ENCODE results near the gene EPB41L4A. TPM values are rescaled to one million over a fixed set of nuclear protein-coding genes. Genes with fewer than 3 reads are reported as not detected.
A peak's percentile ranks its signal among the peaks of the same experiment; 100 is the strongest.

The EPB41L4A gene
- polyA plus RNA-seq, 1 donor from 2014 or later = 2.1 TPM

- no peaks in the 10 kb centered on the region for H3K4me1 Mint-ChIP-seq
- no peak overlapping the region for H3K4me3 Mint-ChIP-seq
- no peaks in the 10 kb centered on the region for H3K36me3 Mint-ChIP-seq
- peaks cover 5% of the 10 kb centered on the region for H3K27me3 Mint-ChIP-seq
- H3K27ac Mint-ChIP-seq = peak overlapping the region in 1 of 3 donors; percentile 68
- no peaks in the 10 kb centered on the region for H3K9me3 Mint-ChIP-seq
Measured at GRCh38 chr5:112189391-112189790, 229.7 kb downstream of the EPB41L4A start.

- Mint-ChIP-seq H3K36me3 (no peaks in the 10 kb centered on the region), H3K4me1 (no peaks in the 10 kb centered on the region), H3K27ac (no peak overlapping the region), H3K27me3 (peaks cover 5% of the 10 kb centered on the region), H3K9me3 (no peaks in the 10 kb centered on the region), H3K4me3 (no peak overlapping the region)
Measured at GRCh38 chr5:112186401-112186990, 232.6 kb downstream of the EPB41L4A start.

GRCh38 chr5:112183874-112184273 lies 235.2 kb downstream of the EPB41L4A start:
- Mint-ChIP-seq H3K27ac (no peak overlapping the region), H3K9me3 (no peaks in the 10 kb centered on the region), H3K4me3 (no peak overlapping the region), H3K27me3 (no peaks in the 10 kb centered on the region), H3K4me1 (no peaks in the 10 kb centered on the region), H3K36me3 (no peaks in the 10 kb centered on the region)

GRCh38 chr5:112183103-112183711 lies 235.9 kb downstream of the EPB41L4A start:
- Mint-ChIP-seq H3K4me1 (no peaks in the 10 kb centered on the region), H3K9me3 (no peaks in the 10 kb centered on the region), H3K27me3 (no peaks in the 10 kb centered on the region), H3K36me3 (no peaks in the 10 kb centered on the region), H3K27ac (no peak overlapping the region), H3K4me3 (no peak overlapping the region)

DNA sequence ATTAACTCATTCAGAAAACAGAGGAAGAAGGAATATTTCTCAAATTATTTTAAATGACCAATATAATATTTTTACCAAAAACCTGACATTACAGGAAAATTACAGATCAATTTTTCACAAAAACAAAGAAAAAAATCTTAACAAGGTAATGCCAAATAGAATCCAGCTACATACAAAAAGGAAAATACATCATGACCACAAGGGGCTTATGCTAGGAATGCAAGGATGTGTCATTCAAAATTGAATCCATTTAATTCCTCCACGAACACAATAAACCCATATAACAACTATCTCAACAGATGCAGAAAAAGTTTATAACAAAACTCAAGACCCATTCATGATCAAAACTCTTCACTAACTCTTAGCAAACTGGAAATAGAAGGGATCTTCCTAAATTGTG lies 239.8 kb downstream of the EPB41L4A start:
- H3K4me1 Mint-ChIP-seq = peaks cover 0 to 4% (median 0%) of the 10 kb centered on the region in 3 donors
- H3K9me3 Mint-ChIP-seq = no peaks in the 10 kb centered on the region
- H3K27ac Mint-ChIP-seq = no peak overlapping the region
- no peaks in the 10 kb centered on the region for H3K27me3 Mint-ChIP-seq
- H3K36me3 Mint-ChIP-seq = no peaks in the 10 kb centered on the region
- no peak overlapping the region for H3K4me3 Mint-ChIP-seq

DNA sequence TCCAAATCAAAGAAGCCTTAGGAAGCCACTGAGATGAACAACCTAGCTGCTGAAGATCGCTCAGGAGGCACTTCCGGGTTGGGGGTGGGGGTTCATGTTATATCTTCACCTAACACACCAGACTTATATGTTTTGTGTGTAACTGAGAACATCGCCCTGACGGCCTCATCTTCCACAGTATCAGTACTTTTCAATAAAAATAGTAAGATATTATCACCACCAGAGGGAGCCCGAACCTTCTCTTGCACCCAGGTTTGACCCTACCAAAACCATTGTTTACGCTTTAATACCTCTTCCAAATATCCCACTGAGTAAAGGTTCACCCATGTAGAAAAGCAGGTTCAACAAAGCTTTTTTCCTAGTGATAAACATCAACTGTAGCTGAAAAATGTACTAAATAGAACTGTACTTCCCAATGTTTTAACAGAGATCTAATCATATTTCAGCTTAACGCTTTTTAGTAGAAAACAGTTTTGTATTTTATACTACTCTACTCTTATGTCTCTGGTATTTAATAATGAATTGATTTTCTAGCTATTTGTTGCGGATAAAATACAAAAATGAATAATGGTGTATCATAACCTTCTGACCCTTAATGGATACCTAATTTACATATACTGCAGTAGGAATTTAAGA lies 244.0 kb downstream of the EPB41L4A start:
- Mint-ChIP-seq H3K36me3 (no peaks in the 10 kb centered on the region), H3K4me3 (no peak overlapping the region), H3K9me3 (no peaks in the 10 kb centered on the region), H3K4me1 (peaks cover 0 to 4% (median 0%) of the 10 kb centered on the region in 3 donors), H3K27ac (no peak overlapping the region), H3K27me3 (no peaks in the 10 kb centered on the region)

GRCh38 chr5:112165897-112166737 lies 253.0 kb downstream of the EPB41L4A start:
- peak overlapping the region in 1 of 4 donors; percentile 41 for H3K4me3 Mint-ChIP-seq
- H3K4me1 Mint-ChIP-seq = peaks cover 0 to 20% (median 13%) of the 10 kb centered on the region in 3 donors
- H3K27me3 Mint-ChIP-seq = no peaks in the 10 kb centered on the region
- no peaks in the 10 kb centered on the region for H3K36me3 Mint-ChIP-seq
- H3K27ac Mint-ChIP-seq = peak overlapping the region in 2 of 3 donors; percentile 15 to 33
- no peaks in the 10 kb centered on the region for H3K9me3 Mint-ChIP-seq

- H3K27ac Mint-ChIP-seq = no peak overlapping the region
- H3K4me1 Mint-ChIP-seq = peaks cover 0 to 22% (median 16%) of the 10 kb centered on the region in 3 donors
- H3K27me3 Mint-ChIP-seq = peaks cover 2% of the 10 kb centered on the region
- H3K9me3 Mint-ChIP-seq = no peaks in the 10 kb centered on the region
- H3K36me3 Mint-ChIP-seq = peaks cover 3% of the 10 kb centered on the region
- H3K4me3 Mint-ChIP-seq = peak overlapping the region in 1 of 4 donors; percentile 17
Measured at GRCh38 chr5:112165399-112165798, 253.7 kb downstream of the EPB41L4A start.

GRCh38 chr5:112163435-112163834 lies 255.6 kb downstream of the EPB41L4A start:
- H3K27ac Mint-ChIP-seq = peak overlapping the region in 1 of 3 donors; percentile 77

DNA sequence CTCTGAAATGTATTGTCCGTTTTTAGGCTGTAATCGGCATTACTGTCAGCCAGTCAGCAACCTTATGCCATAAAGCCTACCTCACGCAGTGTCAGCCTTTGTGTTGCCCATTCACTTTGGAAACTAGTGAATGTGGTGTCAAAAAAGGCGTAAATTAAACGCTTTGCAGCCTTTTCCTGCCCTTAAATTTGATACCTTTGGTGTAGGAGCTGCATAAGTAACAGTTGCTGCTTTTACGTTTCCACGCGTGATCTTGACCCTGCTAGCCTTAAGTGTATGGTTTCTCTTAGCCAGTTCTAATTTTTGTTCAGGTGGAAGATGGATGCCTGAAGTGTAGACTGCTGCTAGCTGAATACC lies 257.7 kb downstream of the EPB41L4A start:
- Mint-ChIP-seq H3K36me3 (peaks cover 4% of the 10 kb centered on the region), H3K27me3 (peaks cover 6% of the 10 kb centered on the region), H3K4me3 (peak overlapping the region; percentile 85 to 97 (median 96)), H3K4me1 (peaks cover 0 to 24% (median 17%) of the 10 kb centered on the region in 3 donors), H3K9me3 (no peaks in the 10 kb centered on the region), H3K27ac (peak overlapping the region in 2 of 3 donors; percentile 93 to 96)

More at GRCh38 chr5:112163435-112163834, 255.6 kb downstream of the EPB41L4A start:
- H3K4me3 Mint-ChIP-seq = peak overlapping the region in 1 of 4 donors; percentile 56
- H3K9me3 Mint-ChIP-seq = no peaks in the 10 kb centered on the region
- H3K27me3 Mint-ChIP-seq = peaks cover 6% of the 10 kb centered on the region
- peaks cover 4% of the 10 kb centered on the region for H3K36me3 Mint-ChIP-seq
- H3K4me1 Mint-ChIP-seq = peaks cover 0 to 25% (median 17%) of the 10 kb centered on the region in 3 donors

DNA sequence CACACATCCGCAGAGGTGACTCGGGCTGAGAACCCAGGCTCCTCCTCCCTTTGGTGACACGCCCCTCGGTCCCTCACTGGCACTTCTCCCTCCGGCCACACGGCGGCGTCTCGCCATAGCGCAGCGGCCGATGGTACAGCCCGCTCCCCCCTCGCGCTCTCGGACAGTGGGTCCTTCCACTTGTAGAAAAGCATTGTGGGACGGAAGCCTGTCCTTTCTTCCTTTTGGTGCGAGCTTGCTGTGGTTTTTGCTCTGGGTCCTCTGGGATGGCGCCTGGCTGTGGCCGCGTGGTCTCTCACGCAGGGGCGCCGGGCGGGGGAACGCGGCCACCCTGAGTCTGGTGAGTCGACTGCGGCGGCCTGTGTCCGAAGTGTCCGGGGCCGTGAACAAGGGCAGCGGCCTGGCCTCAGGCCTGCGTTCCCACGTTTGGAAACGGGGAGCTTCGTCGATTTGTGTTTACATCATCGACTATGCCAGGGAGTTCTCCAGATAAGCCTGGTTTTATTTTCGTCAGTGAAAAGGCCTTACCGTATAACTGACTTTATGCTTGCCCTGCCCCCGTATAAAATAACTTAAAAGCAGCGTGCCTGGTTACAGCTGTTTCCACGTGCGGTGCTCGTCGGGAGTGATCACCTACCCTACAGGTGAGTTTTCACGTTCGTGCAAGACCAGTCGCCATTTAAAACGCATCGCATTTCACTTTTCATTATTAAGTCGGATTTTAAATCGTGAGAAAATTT lies 258.3 kb downstream of the EPB41L4A start:
- Mint-ChIP-seq H3K9me3 (no peaks in the 10 kb centered on the region), H3K27me3 (peaks cover 6% of the 10 kb centered on the region), H3K4me1 (peaks cover 0 to 22% (median 17%) of the 10 kb centered on the region in 3 donors), H3K4me3 (peak overlapping the region; percentile 85 to 97 (median 96)), H3K27ac (peak overlapping the region in 2 of 3 donors; percentile 93 to 96), H3K36me3 (peaks cover 4% of the 10 kb centered on the region)

DNA sequence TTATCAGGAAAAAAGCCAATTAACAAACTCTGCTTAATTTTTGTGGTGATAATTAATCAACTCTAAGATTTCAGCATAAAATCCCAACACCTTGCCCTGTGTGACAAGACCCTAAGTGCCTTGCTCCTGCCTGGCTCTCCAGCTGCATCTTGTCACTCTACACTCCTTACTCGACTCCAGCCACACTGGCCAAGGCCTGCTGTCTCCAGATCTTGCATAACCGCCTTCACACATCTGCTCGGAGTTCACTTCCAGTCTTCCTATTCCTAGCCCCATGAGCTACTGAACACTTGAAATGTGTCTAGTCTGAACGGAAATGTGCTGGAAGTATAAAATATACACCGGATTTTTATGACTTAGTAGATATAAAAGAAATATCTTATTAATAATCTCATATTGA lies 259.6 kb downstream of the EPB41L4A start:
- Mint-ChIP-seq H3K9me3 (no peaks in the 10 kb centered on the region), H3K27ac (peak overlapping the region in 1 of 3 donors; percentile 55), H3K27me3 (peaks cover 6% of the 10 kb centered on the region), H3K4me3 (peak overlapping the region in 1 of 4 donors; percentile 69), H3K4me1 (peaks cover 0 to 22% (median 17%) of the 10 kb centered on the region in 3 donors), H3K36me3 (peaks cover 4% of the 10 kb centered on the region)

GRCh38 chr5:112156211-112156610 lies 262.9 kb downstream of the EPB41L4A start:
- Mint-ChIP-seq H3K4me3 (no peak overlapping the region), H3K9me3 (no peaks in the 10 kb centered on the region), H3K4me1 (peaks cover 0 to 5% (median 4%) of the 10 kb centered on the region in 3 donors), H3K27ac (no peak overlapping the region), H3K27me3 (peaks cover 6% of the 10 kb centered on the region), H3K36me3 (peaks cover 4% of the 10 kb centered on the region)

DNA sequence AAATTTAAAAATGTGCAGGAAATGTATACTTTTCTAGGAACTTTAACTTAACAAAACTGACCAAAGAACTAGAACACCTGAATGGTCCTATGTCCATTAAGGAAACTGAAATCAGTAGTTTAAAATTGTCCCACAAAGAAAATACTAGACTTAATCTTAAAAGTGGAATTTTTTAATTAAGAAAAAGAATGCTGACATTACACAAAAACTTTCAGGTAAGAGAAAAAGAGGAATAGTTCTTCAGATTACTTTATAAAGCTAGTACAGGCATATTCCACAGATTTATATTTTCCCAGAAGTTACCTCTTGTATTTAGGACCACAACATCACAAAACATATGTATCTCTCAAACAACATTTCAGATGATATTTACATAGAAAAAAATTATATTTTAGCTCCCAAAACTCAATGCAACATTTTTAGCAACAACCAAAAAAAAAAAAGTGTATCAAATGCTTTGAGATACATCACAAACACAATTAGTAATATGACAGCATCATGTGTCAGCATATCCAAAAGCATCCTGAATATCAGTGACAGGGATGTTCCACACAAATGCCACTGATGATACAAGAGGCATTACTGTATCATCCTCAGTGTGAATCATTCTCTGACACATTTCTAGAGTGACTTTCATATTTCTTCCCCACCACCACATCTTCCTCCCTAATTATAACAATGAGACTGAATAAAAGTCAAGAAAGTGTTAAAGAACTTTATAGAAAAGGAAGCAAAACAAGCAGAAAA lies 264.0 kb downstream of the EPB41L4A start:
- Mint-ChIP-seq H3K4me3 (no peak overlapping the region), H3K4me1 (peaks cover 0 to under 1% (median 0%) of the 10 kb centered on the region in 3 donors), H3K36me3 (no peaks in the 10 kb centered on the region), H3K27ac (no peak overlapping the region), H3K9me3 (peaks cover 0 to 4% (median 0%) of the 10 kb centered on the region in 3 donors), H3K27me3 (peaks cover under 1% of the 10 kb centered on the region)
